Activated T-helper 2 cell treated with anti-CD3 and anti-CD28 coated beads, Interferon-gamma antibody, Interleukin-2, Interleukin-4, amounts not matched to agents 10 μg/mL and 5 μg/mL and 100 μg/mL, durations not matched to agents 14 hours and 24 hours and 36 hours (primary cell): ENCODE measurements around the gene FBXL19. TPM values are rescaled to one million over a fixed set of nuclear protein-coding genes. Genes with fewer than 3 reads are reported as not detected.

Experiments used
- DNase-seq: peaks from one replicate; pipeline ENCODE4 v3.0.0; 2021; ENCODE audit warnings: low spot score
- H3K27ac Mint-ChIP-seq: one replicate; pipeline ENCODE4 v1.8.0; 2021; ENCODE audit warnings: mixed read lengths
- H3K27me3 Mint-ChIP-seq: one replicate; pipeline ENCODE4 v1.8.0; 2021; ENCODE audit warnings: low read depth, mixed read lengths
- H3K36me3 Mint-ChIP-seq: one replicate; pipeline ENCODE4 v1.8.0; 2021; ENCODE audit warnings: low read depth, mixed read lengths
- H3K4me1 Mint-ChIP-seq: one replicate; pipeline ENCODE4 v1.8.0; 2021; ENCODE audit warnings: low read depth, mixed read lengths
- H3K4me3 Mint-ChIP-seq: one replicate; pipeline ENCODE4 v1.8.0; 2021; ENCODE audit warnings: low read depth, mild to moderate bottlenecking, moderate library complexity, mixed read lengths
- H3K9me3 Mint-ChIP-seq: one replicate; pipeline ENCODE4 v1.8.0; 2021; ENCODE audit warnings: mixed read lengths
- intact Hi-C: fragments of 100-400 bp; cut with micrococcal nuclease; formaldehyde crosslinking; loops from one replicate; pipeline ENCODE4 v1.15.1; 2023
- total RNA-seq: library from RNA; stranded (reverse); gene quantifications from 2 replicates; pipeline ENCODE4 v1.2.3, GENCODE V29; 2022

FBXL19 gene
- total RNA-seq, 1 donor from 2014 or later: 34.4 TPM

GRCh38 chr16:30976486-30976885, 53.1 kb downstream of the FBXL19 start:
- Mint-ChIP-seq H3K27me3 (no peaks in the 10 kb centered on the region), H3K36me3 (peaks cover 62% of the 10 kb centered on the region), H3K4me3 (no peak overlapping the region), H3K27ac (no peak overlapping the region), H3K4me1 (no peaks in the 10 kb centered on the region), H3K9me3 (no peaks in the 10 kb centered on the region)
- DNase-seq: no peak
- intact Hi-C loops: no loop called here

- DNase-seq: no peak
- no peaks in the 10 kb centered on the region for H3K9me3 Mint-ChIP-seq
- H3K4me1 Mint-ChIP-seq: no peaks in the 10 kb centered on the region
- H3K4me3 Mint-ChIP-seq: no peak overlapping the region
- H3K27me3 Mint-ChIP-seq: no peaks in the 10 kb centered on the region
- H3K27ac Mint-ChIP-seq: no peak overlapping the region
- intact Hi-C loops: no loop called here
- peaks cover 61% of the 10 kb centered on the region for H3K36me3 Mint-ChIP-seq
Measured at GRCh38 chr16:30977502-30977901, 54.1 kb downstream of the FBXL19 start.

GRCh38 chr16:30979170-30980022, 56.0 kb downstream of the FBXL19 start:
- Mint-ChIP-seq H3K9me3 (no peaks in the 10 kb centered on the region), H3K27ac (no peak overlapping the region), H3K36me3 (peaks cover 51% of the 10 kb centered on the region), H3K4me3 (no peak overlapping the region), H3K4me1 (no peaks in the 10 kb centered on the region), H3K27me3 (no peaks in the 10 kb centered on the region)
- intact Hi-C loops: no loop called here
- DNase-seq: no peak

GRCh38 chr16:30980023-30980371, 56.6 kb downstream of the FBXL19 start:
- intact Hi-C loops: no loop called here
- Mint-ChIP-seq H3K27me3 (no peaks in the 10 kb centered on the region), H3K36me3 (peaks cover 49% of the 10 kb centered on the region), H3K9me3 (no peaks in the 10 kb centered on the region), H3K4me1 (peaks cover under 1% of the 10 kb centered on the region), H3K27ac (no peak overlapping the region), H3K4me3 (no peak overlapping the region)
- no peak for DNase-seq

GRCh38 chr16:30980434-30980833, 57.1 kb downstream of the FBXL19 start:
- Mint-ChIP-seq H3K27me3 (no peaks in the 10 kb centered on the region), H3K4me1 (peaks cover 4% of the 10 kb centered on the region), H3K27ac (no peak overlapping the region), H3K9me3 (no peaks in the 10 kb centered on the region), H3K4me3 (no peak overlapping the region), H3K36me3 (peaks cover 49% of the 10 kb centered on the region)
- intact Hi-C loops: no loop called here
- no peak for DNase-seq

- Mint-ChIP-seq H3K4me3 (no peak overlapping the region), H3K36me3 (peaks cover 44% of the 10 kb centered on the region), H3K27ac (no peak overlapping the region), H3K27me3 (no peaks in the 10 kb centered on the region), H3K4me1 (peaks cover 4% of the 10 kb centered on the region), H3K9me3 (no peaks in the 10 kb centered on the region)
- intact Hi-C loops: no loop called here
- DNase-seq: no peak
Measured at GRCh38 chr16:30980959-30981358, 57.6 kb downstream of the FBXL19 start.

GRCh38 chr16:30982548-30983288, 59.3 kb downstream of the FBXL19 start:
- H3K27ac Mint-ChIP-seq: no peak overlapping the region
- intact Hi-C loops: no loop called here
- DNase-seq: no peak
- no peaks in the 10 kb centered on the region for H3K27me3 Mint-ChIP-seq
- no peak overlapping the region for H3K4me3 Mint-ChIP-seq
- peaks cover 4% of the 10 kb centered on the region for H3K4me1 Mint-ChIP-seq
- H3K36me3 Mint-ChIP-seq: peaks cover 32% of the 10 kb centered on the region
- no peaks in the 10 kb centered on the region for H3K9me3 Mint-ChIP-seq

- Mint-ChIP-seq H3K36me3 (peaks cover 32% of the 10 kb centered on the region), H3K4me3 (no peak overlapping the region), H3K27me3 (no peaks in the 10 kb centered on the region), H3K27ac (no peak overlapping the region), H3K4me1 (peaks cover 4% of the 10 kb centered on the region), H3K9me3 (no peaks in the 10 kb centered on the region)
- no peak for DNase-seq
- intact Hi-C loops: no loop called here
Measured at GRCh38 chr16:30983289-30983889, 60.0 kb downstream of the FBXL19 start.

- peaks cover 26% of the 10 kb centered on the region for H3K36me3 Mint-ChIP-seq
- no peaks in the 10 kb centered on the region for H3K27me3 Mint-ChIP-seq
- intact Hi-C loops: loop anchor here (2.0 kb wide), 1 partner anchor 111 kb away; the partner anchor contains the start of gene VKORC1
- H3K9me3 Mint-ChIP-seq: no peaks in the 10 kb centered on the region
- H3K27ac Mint-ChIP-seq: no peak overlapping the region
- DNase-seq: no peak
- H3K4me3 Mint-ChIP-seq: no peak overlapping the region
- peaks cover 4% of the 10 kb centered on the region for H3K4me1 Mint-ChIP-seq
Measured at GRCh38 chr16:30983898-30984610, 60.7 kb downstream of the FBXL19 start.

- Mint-ChIP-seq H3K4me1 (peaks cover 4% of the 10 kb centered on the region), H3K9me3 (no peaks in the 10 kb centered on the region), H3K4me3 (peak within 1 kb of the TSS; percentile 8), H3K27me3 (no peaks in the 10 kb centered on the region), H3K36me3 (peaks cover 26% of the 10 kb centered on the region), H3K27ac (peak within 1 kb of the TSS; percentile 33)
- DNase-seq: peak; percentile 69
- intact Hi-C loops: loop anchor here (2.0 to 5.0 kb wide), 2 partner anchors 110 to 882 kb away; partner anchors contain the start of gene VKORC1
Measured at GRCh38 chr16:30984669-30985400, 61.5 kb downstream of the FBXL19 start, which contains the start of gene HSD3B7. Gene HSD3B7 (plus strand): TSS chr16:30985207. CDS start chr16:30985659, 452 bp downstream.

- peaks cover 21% of the 10 kb centered on the region for H3K36me3 Mint-ChIP-seq
- H3K9me3 Mint-ChIP-seq: no peaks in the 10 kb centered on the region
- no peaks in the 10 kb centered on the region for H3K27me3 Mint-ChIP-seq
- DNase-seq: no peak
- peak overlapping the region; percentile 33 for H3K27ac Mint-ChIP-seq
- intact Hi-C loops: loop anchor here (2.0 to 5.0 kb wide), 2 partner anchors 109 to 882 kb away; partner anchors contain the start of gene VKORC1
- H3K4me3 Mint-ChIP-seq: no peak overlapping the region
- H3K4me1 Mint-ChIP-seq: peaks cover 4% of the 10 kb centered on the region
Measured at GRCh38 chr16:30985401-30986128, 62.2 kb downstream of the FBXL19 start.
